Measurements from ENCODE around the gene KCTD21.

KCTD21 gene

GRCh38 chr11:78218707-78219492, 30.5 kb upstream of the KCTD21 start:
- DNase-seq = no peak

- no peak for DNase-seq
These were observed 29.5 kb upstream of the KCTD21 start for GRCh38 chr11:78217650-78218541.

- no peak for DNase-seq
These were observed 28.3 kb upstream of the KCTD21 start for GRCh38 chr11:78216571-78217287.

DNA sequence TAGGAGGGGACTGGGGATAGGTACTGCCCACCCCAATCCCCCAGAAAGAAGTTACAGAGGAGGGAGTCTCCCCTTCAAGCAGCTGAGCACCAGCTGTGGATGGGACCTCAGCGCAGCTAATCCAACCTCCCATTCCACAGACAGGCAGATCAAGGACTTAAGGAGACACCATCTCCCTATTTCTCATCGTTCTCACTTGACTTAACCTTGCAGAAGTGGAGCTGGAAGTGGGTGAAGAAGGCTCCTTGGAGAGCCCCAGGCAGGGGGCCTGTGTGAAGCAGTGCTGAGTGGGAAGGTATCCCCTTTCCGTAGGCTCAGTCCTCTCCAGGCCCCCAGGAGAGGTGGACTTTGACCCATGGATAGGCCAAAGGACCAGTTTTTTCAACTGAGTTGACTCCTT, 27.6 kb upstream of the KCTD21 start:
- DNase-seq = no peak

- DNase-seq = no peak
These were observed 26.1 kb upstream of the KCTD21 start for GRCh38 chr11:78214331-78215194.

- no peak for DNase-seq
These were observed 25.3 kb upstream of the KCTD21 start for GRCh38 chr11:78213526-78214330.

DNA sequence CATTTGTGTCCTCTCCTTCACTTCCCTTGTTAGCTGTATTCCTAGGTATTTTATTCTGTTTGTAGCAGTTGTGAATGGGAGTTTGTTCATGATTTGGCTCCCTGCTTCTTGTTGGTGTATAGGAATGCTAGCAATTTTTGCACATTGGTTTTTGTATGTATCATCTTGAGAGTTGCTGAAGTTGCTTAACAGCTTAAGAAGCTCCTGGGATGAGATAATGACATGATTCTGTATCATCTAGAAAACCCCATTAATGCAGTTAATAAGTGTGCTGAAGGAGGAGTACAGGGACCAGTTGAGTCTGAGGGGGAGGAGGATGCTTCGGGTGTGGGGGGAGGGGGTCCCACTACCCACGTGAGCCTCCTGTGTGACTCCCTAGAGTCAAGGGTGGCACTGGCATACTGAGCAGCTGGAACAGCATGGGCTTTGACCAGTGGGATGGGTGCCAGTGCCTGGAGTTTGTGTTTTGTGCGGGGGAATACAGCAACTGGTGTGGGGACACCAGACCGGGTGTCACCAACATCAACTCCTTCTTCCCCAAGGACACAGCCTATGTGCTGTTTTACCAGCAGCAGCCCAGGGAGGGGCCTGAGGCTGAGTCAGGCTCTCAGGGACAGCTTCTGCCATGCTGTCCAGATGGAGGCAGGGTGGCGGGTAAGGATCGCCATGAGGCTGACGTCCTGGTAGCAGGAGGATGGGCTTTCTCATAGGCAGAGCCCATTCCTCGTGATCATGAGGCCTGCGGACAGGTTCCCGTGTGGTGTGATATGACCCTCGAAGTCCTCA, 24.4 kb upstream of the KCTD21 start:
- no peak for DNase-seq

GRCh38 chr11:78211565-78211964, 23.1 kb upstream of the KCTD21 start:
- no peak for DNase-seq

DNA sequence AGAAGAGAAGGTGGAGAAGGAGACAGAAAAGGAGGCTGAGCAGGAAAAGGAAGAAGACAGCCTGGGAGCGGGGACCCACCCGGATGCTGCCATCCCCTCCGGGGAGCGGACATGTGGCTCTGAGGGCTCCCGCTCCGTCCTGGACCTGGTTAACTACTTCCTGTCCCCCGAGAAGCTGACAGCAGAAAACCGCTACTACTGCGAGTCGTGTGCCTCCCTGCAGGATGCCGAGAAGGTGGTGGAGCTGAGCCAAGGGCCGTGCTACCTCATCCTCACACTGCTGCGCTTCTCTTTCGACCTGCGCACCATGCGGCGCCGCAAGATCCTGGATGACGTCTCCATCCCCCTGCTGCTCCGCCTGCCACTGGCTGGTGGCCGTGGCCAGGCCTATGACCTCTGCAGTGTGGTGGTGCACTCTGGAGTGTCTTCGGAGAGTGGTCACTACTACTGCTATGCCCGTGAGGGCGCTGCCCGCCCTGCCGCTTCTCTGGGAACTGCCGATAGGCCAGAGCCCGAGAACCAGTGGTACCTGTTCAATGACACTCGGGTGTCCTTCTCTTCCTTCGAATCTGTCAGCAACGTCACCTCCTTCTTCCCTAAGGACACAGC, 21.7 kb upstream of the KCTD21 start:
- no peak for DNase-seq

GRCh38 chr11:78209478-78209877, 21.1 kb upstream of the KCTD21 start:
- no peak for DNase-seq

- no peak for DNase-seq
These were observed 20.1 kb upstream of the KCTD21 start for GRCh38 chr11:78208257-78209165.

DNA sequence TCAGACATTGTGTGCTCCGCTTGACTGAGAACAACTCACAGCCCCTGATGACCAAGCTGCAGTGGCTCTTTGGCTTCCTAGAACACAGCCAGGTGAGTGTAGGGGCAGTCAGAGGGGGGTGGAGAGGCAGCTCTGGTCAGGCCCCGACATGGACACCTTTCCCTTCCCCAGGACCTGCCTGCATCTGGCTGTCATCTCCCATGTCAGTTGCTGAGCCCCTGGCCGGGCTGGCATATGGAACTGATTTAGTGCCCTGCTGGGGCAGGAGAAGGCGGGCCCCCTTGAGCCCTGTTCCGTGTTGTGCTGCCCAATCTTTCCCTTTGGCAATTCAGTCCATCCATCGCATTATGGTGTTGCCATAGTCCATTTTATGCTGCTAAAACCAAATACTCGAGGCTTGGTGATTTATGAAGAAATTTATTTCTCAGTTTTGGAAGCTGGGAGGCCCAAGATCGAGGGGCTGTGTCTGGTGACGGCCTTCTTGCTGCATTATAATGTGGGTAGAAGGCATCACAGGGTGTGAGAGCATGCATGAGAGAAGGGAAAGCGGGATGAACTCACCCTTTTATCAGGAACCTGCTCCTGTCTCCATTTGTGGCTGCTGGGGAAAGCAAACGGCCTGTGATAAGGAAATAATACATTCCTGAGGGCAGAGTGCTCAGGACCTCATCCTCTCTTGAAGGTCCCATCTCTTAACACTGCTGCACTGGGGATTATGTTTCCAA, 19.3 kb upstream of the KCTD21 start:
- no peak for DNase-seq

DNA sequence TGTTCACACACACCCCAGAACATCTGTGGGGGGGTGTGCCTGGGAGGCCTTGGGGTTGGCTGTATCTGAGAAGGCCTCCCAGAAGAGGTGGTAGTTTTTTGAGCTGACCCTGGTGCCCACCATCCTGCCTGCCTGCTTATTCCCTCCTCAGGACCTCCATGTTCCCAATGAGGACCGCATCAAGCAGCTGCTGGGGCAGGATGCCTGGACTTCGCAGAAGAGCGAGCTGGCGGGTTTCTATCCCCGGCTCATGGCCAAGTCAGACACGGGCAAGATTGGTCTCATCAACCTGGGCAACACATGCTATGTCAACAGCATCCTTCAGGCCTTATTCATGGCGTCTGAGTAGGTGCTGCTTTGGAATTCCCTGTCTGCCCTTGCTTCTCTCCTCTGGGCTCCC, 17.3 kb upstream of the KCTD21 start:
- DNase-seq = no peak

DNA sequence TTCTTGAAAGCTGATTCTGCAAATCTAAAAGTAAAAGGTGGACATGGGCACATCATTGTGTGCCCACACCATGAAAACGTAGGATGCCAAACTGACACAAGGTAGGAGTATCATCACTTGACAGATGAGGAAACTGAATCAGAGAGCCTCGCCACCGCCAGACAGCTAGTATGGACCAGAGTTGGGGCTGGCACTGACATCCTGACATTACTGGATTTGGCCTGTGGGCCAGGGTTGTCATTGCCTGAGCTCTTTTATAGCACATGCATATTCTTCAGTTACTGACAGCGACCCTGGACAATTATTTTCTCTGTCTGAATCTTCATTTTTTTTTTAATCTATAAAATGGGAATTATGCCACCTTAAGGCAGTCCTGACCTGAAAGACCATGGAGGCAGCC, 16.8 kb upstream of the KCTD21 start:
- DNase-seq = no peak

- no peak for DNase-seq
These were observed 14.8 kb upstream of the KCTD21 start for GRCh38 chr11:78203184-78203583.

- DNase-seq = no peak
These were observed 14.3 kb upstream of the KCTD21 start for GRCh38 chr11:78202733-78203167.

- no peak for DNase-seq
These were observed 12.8 kb upstream of the KCTD21 start for GRCh38 chr11:78201096-78201818.

DNA sequence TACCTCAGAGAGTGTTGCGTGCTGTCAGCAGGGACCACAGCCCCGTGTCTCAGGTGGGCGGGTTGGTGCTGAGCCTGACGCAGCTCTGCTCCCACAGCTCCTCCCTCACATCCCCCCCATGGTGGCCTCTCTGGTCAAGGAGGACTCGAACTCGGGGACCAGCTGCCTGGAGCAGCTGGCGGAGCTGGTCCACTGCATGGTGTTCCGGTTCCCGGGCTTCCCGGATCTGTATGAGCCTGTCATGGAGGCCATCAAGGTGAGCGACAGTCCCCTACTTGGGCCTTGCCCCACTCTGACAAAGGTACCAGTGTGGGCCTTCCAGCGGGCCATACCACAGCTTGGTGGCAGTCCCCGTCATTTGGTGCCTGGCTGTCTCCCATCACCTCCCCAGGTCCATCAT, 12.1 kb upstream of the KCTD21 start:
- DNase-seq = no peak

All from NCI-H1417 (cell line).